ENCODE data around the gene ZNF141. TPM values are rescaled to one million over a fixed set of nuclear protein-coding genes. Genes with fewer than 3 reads are reported as not detected.

ZNF141 gene
- total RNA-seq, 4 donors from 2014 or later, result 4.7 to 13.8 (median 11.4) TPM

DNA sequence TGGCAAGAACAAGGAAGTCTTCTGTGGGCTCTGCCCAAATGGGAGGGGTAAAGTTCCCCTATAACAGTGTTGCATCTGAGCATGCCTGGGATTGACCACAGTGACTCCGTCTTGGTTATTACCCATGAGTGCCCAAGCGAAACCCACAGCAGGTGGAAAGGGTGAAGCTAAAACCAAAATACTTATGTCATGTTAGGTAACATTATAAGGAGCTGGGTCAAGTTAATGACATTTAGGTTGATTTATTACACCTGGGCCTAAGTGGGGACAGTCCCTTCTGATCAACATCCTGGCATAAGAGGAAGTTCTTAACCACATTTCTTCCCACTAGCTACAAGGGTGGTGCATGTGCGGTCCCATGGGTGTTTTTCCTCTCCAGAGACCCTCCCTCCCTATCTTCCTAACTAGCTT, 31.1 kb upstream of the ZNF141 start:
- intact Hi-C loops (cut with DNase I; ENCODE audit: low total_unique reads), result no loop called here
- TF ChIP-seq POLR2A (IDR thresholded peaks at IDR 0.05) (no peak), CTCF (IDR thresholded peaks at IDR 0.05) (no peak)

GRCh38 chr4:309807-310206, 27.8 kb upstream of the ZNF141 start:
- intact Hi-C loops (cut with DNase I; ENCODE audit: low total_unique reads), result no loop called here
- no peak for DNase-seq (ENCODE audit: low spot score in 2 of 2)
- no peak overlapping the region for H3K4me3 ChIP-seq (ENCODE audit: low read depth, poor library complexity, severe bottlenecking)
- no peak for TF ChIP-seq CTCF (IDR thresholded peaks at IDR 0.05)
- 70 to 86% methylated on average over 1 of the region's 1 CpG for WGBS, 2 donors

More for the DNA sequence above, 31.1 kb upstream of the ZNF141 start:
- H3K4me3 ChIP-seq (ENCODE audit: low read depth, poor library complexity, severe bottlenecking), result no peak overlapping the region
- WGBS, 2 donors, result 82 to 89% methylated on average over 3 of the region's 3 CpGs
- DNase-seq (ENCODE audit: low spot score in 2 of 2), result no peak

- DNase-seq (ENCODE audit: low spot score in 2 of 2), result no peak
- WGBS, 2 donors, result 74 to 100% methylated on average over 1 of the region's 1 CpG
- intact Hi-C loops (cut with DNase I; ENCODE audit: low total_unique reads), result no loop called here
- no peak overlapping the region for H3K4me3 ChIP-seq (ENCODE audit: low read depth, poor library complexity, severe bottlenecking)
- TF ChIP-seq CTCF (IDR thresholded peaks at IDR 0.05), result no peak
- TF ChIP-seq POLR2A (IDR thresholded peaks at IDR 0.05), result no peak
These were observed 23.2 kb upstream of the ZNF141 start for GRCh38 chr4:314296-314903.

DNA sequence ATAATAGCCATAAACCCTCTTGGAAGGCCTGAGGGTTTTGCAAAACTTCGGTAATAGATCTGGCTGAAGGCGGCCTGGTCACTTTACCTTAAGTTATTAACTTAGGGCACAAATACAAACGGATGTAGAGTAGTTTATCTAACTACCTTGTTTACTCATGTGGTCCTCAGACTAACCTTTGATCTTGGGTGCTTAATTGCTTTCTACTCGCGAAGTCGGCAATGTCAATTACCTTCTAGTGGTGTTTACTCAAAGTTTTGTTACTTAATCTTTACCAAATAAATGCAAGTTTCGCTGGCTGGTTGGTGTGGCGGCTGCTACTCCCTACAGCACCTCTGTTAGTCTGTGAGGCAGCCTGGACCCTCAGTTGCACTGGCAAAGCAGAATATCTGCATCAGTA, 8.9 kb upstream of the ZNF141 start:
- WGBS, 2 donors, result 88% methylated on average over 8 of the region's 8 CpGs
- intact Hi-C loops (cut with DNase I; ENCODE audit: low total_unique reads), result no loop called here
- TF ChIP-seq POLR2A (IDR thresholded peaks at IDR 0.05) (no peak), CTCF (IDR thresholded peaks at IDR 0.05) (no peak)
- no peak for DNase-seq (ENCODE audit: low spot score in 2 of 2)
- no peak overlapping the region for H3K4me3 ChIP-seq (ENCODE audit: low read depth, poor library complexity, severe bottlenecking)

GRCh38 chr4:335515-335914, 2.1 kb upstream of the ZNF141 start:
- intact Hi-C loops (cut with DNase I; ENCODE audit: low total_unique reads), result no loop called here
- 57 to 65% methylated on average over 2 of the region's 2 CpGs for WGBS, 2 donors
- no peak for DNase-seq (ENCODE audit: low spot score in 2 of 2)
- TF ChIP-seq CTCF (IDR thresholded peaks at IDR 0.05), result no peak
- TF ChIP-seq POLR2A (IDR thresholded peaks at IDR 0.05), result no peak
- H3K4me3 ChIP-seq (ENCODE audit: low read depth, poor library complexity, severe bottlenecking), result no peak overlapping the region

Data from lower leg skin (tissue), 4 donors.